Measurements from ENCODE around the gene CAMKV. TPM values are rescaled to one million over a fixed set of nuclear protein-coding genes. Genes with fewer than 3 reads are reported as not detected.

CAMKV gene
- total RNA-seq, 2 donors from 2014 or later, result not detected

GRCh38 chr3:49900491-49901153, 30.9 kb upstream of the CAMKV start:
- DNase-seq (ENCODE audit: low spot score), result no peak
- intact Hi-C loops (cut with DNase I), result loop anchor here in 1 of 2 donors (10.0 kb wide), 1 partner anchor 196 kb away; no protein-coding TSS in a partner anchor

- intact Hi-C loops (cut with DNase I), result loop anchor here in 1 of 2 donors (10.0 kb wide), 1 partner anchor 195 kb away; no protein-coding TSS in a partner anchor
- DNase-seq (ENCODE audit: low spot score), result no peak
Measured at GRCh38 chr3:49899815-49900214, 30.1 kb upstream of the CAMKV start.

- intact Hi-C loops (cut with DNase I), result no loop called here
- DNase-seq (ENCODE audit: low spot score), result no peak
Measured at GRCh38 chr3:49898991-49899390, 29.3 kb upstream of the CAMKV start.

- intact Hi-C loops (cut with DNase I), result no loop called here
- no peak for DNase-seq (ENCODE audit: low spot score)
Measured at GRCh38 chr3:49896345-49896744, 26.6 kb upstream of the CAMKV start.

- intact Hi-C loops (cut with DNase I), result no loop called here
- no peak for DNase-seq (ENCODE audit: low spot score)
Measured at GRCh38 chr3:49895791-49896190, 26.1 kb upstream of the CAMKV start.

GRCh38 chr3:49889296-49889695, 19.6 kb upstream of the CAMKV start:
- intact Hi-C loops (cut with DNase I), result no loop called here

GRCh38 chr3:49886922-49887265, 17.2 kb upstream of the CAMKV start:
- no peak for DNase-seq (ENCODE audit: low spot score)
- intact Hi-C loops (cut with DNase I), result no loop called here

More at GRCh38 chr3:49889296-49889695, 19.6 kb upstream of the CAMKV start:
- DNase-seq (ENCODE audit: low spot score), result no peak

- intact Hi-C loops (cut with DNase I), result no loop called here
Measured at GRCh38 chr3:49883998-49884397, 14.3 kb upstream of the CAMKV start.

GRCh38 chr3:49882166-49882565, 12.5 kb upstream of the CAMKV start:
- no peak for DNase-seq (ENCODE audit: low spot score)
- intact Hi-C loops (cut with DNase I), result no loop called here

More at GRCh38 chr3:49883998-49884397, 14.3 kb upstream of the CAMKV start:
- no peak for DNase-seq (ENCODE audit: low spot score)

- no peak for DNase-seq (ENCODE audit: low spot score)
- intact Hi-C loops (cut with DNase I), result no loop called here
Measured at GRCh38 chr3:49880581-49881315, 11.0 kb upstream of the CAMKV start.

GRCh38 chr3:49879721-49880120, 10.0 kb upstream of the CAMKV start:
- intact Hi-C loops (cut with DNase I), result no loop called here
- DNase-seq (ENCODE audit: low spot score), result no peak

- no peak for DNase-seq (ENCODE audit: low spot score)
- intact Hi-C loops (cut with DNase I), result no loop called here
Measured at GRCh38 chr3:49878686-49879085, 9.0 kb upstream of the CAMKV start.

GRCh38 chr3:49877716-49878115, 8.0 kb upstream of the CAMKV start:
- DNase-seq (ENCODE audit: low spot score), result no peak
- intact Hi-C loops (cut with DNase I), result no loop called here

- intact Hi-C loops (cut with DNase I), result no loop called here
- DNase-seq (ENCODE audit: low spot score), result no peak
Measured at GRCh38 chr3:49876567-49876966, 6.9 kb upstream of the CAMKV start.

- intact Hi-C loops (cut with DNase I), result no loop called here
- no peak for DNase-seq (ENCODE audit: low spot score)
Measured at GRCh38 chr3:49873623-49874022, 3.9 kb upstream of the CAMKV start.

- intact Hi-C loops (cut with DNase I), result no loop called here
Measured at GRCh38 chr3:49872801-49873281, 3.1 kb upstream of the CAMKV start.

GRCh38 chr3:49871531-49872153, 1.9 kb upstream of the CAMKV start:
- intact Hi-C loops (cut with DNase I), result no loop called here
- DNase-seq (ENCODE audit: low spot score), result no peak

More at GRCh38 chr3:49872801-49873281, 3.1 kb upstream of the CAMKV start:
- DNase-seq (ENCODE audit: low spot score), result no peak

GRCh38 chr3:49868862-49869466, 742 bp downstream of the CAMKV start:
- DNase-seq (ENCODE audit: low spot score), result no peak
- intact Hi-C loops (cut with DNase I), result no loop called here

GRCh38 chr3:49867871-49868321, 1.8 kb downstream of the CAMKV start:
- intact Hi-C loops (cut with DNase I), result no loop called here
- DNase-seq (ENCODE audit: low spot score), result no peak

- DNase-seq (ENCODE audit: low spot score), result no peak
- intact Hi-C loops (cut with DNase I), result no loop called here
Measured at GRCh38 chr3:49867400-49867799, 2.3 kb downstream of the CAMKV start.
